H1 (cell line): ENCODE measurements around the gene ITGAV. TPM values are rescaled to one million over a fixed set of nuclear protein-coding genes. Genes with fewer than 3 reads are reported as not detected.

Experiments
- BCL11A ChIP-seq, 2 experiments: IDR thresholded peaks; one replicate each; pipeline ENCODE4 v1.6.1; 2011; ENCODE audit warnings: low read depth in 2 of 2, low read length in 2 of 2, mild to moderate bottlenecking in 2 of 2
- CBX8 ChIP-seq: fragments of 300-800, 300-1000 bp; sonication (generic); IDR thresholded peaks from 2 replicates; pipeline ENCODE4 v1.7.1; 2016; ENCODE audit warnings: low read depth, low read length, borderline replicate concordance
- EP300 ChIP-seq, 2 experiments: IDR thresholded peaks; 1 replicate in 1 of 2; 2 replicates in 1 of 2; pipeline ENCODE4 v1.6.1; 2011 to 2012; ENCODE audit warnings: low read depth in 2 of 2, low read length in 2 of 2, mild to moderate bottlenecking in 2 of 2, borderline replicate concordance in 1 of 2, inconsistent platforms in 1 of 2, moderate library complexity in 1 of 2
- SUZ12 ChIP-seq: fragments of 200-600 bp; sonication (generic); IDR thresholded peaks from 2 replicates; pipeline ENCODE4 v1.6.1; 2012; ENCODE audit warnings: mild to moderate bottlenecking, inconsistent platforms, low read length, moderate library complexity, mixed read lengths
- polyA plus RNA-seq, 7 experiments: library from polyadenylated mRNA; depleted of rRNA in 3 of 7; stranded (reverse) in 5 of 7; unstranded in 2 of 7; fragments of >200 nt in 5 of 7; fragments of 200-250 nt in 2 of 7; gene quantifications; 1 replicate in 5 of 7; 2 replicates in 1 of 7; 4 replicates in 1 of 7; pipeline versions ENCODE4 v1.2.1 to v1.2.3, GENCODE V29; 2011 to 2013; ENCODE audit warnings: missing spikeins in 2 of 7, mixed read lengths in 2 of 7
- total RNA-seq: library from RNA; stranded (reverse); fragmentation: NEBNext Ultra II Directional; extraction: Animal tissue kit (Norgen Biotek cat#: 25700); gene quantifications from 2 replicates; pipeline ENCODE4 v1.2.1, GENCODE V29; 2021

Gene ITGAV
- total and polyA plus RNA-seq, 2 of the 8 experiments (the other 6 are each of a cell fraction or from before 2014, with no cell fraction given): 11.7 to 42.4 TPM

GRCh38 chr2:186593523-186593922 lies 3.7 kb downstream of the ITGAV start (continued):
- no peak for TF ChIP-seq BCL11A (IDR thresholded peaks at IDR 0.05; ENCODE audit: low read depth in 2 of 2, low read length in 2 of 2)
- no peak for TF ChIP-seq EP300 (IDR thresholded peaks at IDR 0.05; ENCODE audit: borderline replicate concordance in 1 of 2, low read depth in 2 of 2, low read length in 2 of 2)
- TF ChIP-seq CBX8: no peak
- no peak for TF ChIP-seq SUZ12
- TF ChIP-seq, all 59 proteins: peak for 0
